Spleen (tissue), 7 donors: ENCODE measurements around the gene TYR.

Experiments
- CTCF ChIP-seq, 11 experiments: fragments of 200-600 bp in 7 of 11; fragments of 450-650 bp in 4 of 11; sonication (generic) in 4 of 11; IDR thresholded peaks in 8 of 11; conservative IDR thresholded peaks in 3 of 11; 1 replicate in 7 of 11; 2 replicates in 4 of 11; pipeline versions ENCODE4 v1.4.0 to v1.8.0; 2016 to 2021; ENCODE audit warnings: antibody characterized with exemption in 11 of 11, inconsistent platforms in 4 of 11, mild to moderate bottlenecking in 1 of 11
- POLR2A ChIP-seq, 3 donors: fragments of 450-650 bp; IDR thresholded peaks; one replicate each; pipeline ENCODE4 v1.5.1; 2017; ENCODE audit warnings: antibody characterized with exemption in 3 of 3, mild to moderate bottlenecking in 1 of 3
- POLR2AphosphoS5 ChIP-seq, 3 donors: sonication (generic); formaldehyde crosslinking; IDR thresholded peaks; one replicate each; pipeline ENCODE4 v1.5.1; 2017; ENCODE audit warnings: antibody characterized with exemption in 3 of 3
- donor health status: DM: no; HTN: no; CAD: no; lungs with moderate emphysema.
- donor health status: DM: no; HTN: no; CAD: no.
- donor health status: DM: no; HTN: no; CAD: no.

GRCh38 chr11:89321401-89321800 is 143.7 kb downstream of the TYR start:
- TF ChIP-seq CTCF (IDR thresholded peaks at IDR 0.05 in 8 of 11, conservative IDR thresholded peaks at IDR 0.05 in 3 of 11) (no peak), POLR2A (IDR thresholded peaks at IDR 0.05) (no peak), POLR2AphosphoS5 (IDR thresholded peaks at IDR 0.05) (no peak)
